AG20443 (cell line): ENCODE measurements around the gene NPC1L1.

Experiments
- DNase-seq: peaks from one replicate; pipeline ENCODE4 v3.0.0; 2012; ENCODE audit warnings: low spot score, mixed read lengths

NPC1L1 gene, protein sequence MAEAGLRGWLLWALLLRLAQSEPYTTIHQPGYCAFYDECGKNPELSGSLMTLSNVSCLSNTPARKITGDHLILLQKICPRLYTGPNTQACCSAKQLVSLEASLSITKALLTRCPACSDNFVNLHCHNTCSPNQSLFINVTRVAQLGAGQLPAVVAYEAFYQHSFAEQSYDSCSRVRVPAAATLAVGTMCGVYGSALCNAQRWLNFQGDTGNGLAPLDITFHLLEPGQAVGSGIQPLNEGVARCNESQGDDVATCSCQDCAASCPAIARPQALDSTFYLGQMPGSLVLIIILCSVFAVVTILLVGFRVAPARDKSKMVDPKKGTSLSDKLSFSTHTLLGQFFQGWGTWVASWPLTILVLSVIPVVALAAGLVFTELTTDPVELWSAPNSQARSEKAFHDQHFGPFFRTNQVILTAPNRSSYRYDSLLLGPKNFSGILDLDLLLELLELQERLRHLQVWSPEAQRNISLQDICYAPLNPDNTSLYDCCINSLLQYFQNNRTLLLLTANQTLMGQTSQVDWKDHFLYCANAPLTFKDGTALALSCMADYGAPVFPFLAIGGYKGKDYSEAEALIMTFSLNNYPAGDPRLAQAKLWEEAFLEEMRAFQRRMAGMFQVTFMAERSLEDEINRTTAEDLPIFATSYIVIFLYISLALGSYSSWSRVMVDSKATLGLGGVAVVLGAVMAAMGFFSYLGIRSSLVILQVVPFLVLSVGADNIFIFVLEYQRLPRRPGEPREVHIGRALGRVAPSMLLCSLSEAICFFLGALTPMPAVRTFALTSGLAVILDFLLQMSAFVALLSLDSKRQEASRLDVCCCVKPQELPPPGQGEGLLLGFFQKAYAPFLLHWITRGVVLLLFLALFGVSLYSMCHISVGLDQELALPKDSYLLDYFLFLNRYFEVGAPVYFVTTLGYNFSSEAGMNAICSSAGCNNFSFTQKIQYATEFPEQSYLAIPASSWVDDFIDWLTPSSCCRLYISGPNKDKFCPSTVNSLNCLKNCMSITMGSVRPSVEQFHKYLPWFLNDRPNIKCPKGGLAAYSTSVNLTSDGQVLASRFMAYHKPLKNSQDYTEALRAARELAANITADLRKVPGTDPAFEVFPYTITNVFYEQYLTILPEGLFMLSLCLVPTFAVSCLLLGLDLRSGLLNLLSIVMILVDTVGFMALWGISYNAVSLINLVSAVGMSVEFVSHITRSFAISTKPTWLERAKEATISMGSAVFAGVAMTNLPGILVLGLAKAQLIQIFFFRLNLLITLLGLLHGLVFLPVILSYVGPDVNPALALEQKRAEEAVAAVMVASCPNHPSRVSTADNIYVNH (N-terminal part only)

DNA sequence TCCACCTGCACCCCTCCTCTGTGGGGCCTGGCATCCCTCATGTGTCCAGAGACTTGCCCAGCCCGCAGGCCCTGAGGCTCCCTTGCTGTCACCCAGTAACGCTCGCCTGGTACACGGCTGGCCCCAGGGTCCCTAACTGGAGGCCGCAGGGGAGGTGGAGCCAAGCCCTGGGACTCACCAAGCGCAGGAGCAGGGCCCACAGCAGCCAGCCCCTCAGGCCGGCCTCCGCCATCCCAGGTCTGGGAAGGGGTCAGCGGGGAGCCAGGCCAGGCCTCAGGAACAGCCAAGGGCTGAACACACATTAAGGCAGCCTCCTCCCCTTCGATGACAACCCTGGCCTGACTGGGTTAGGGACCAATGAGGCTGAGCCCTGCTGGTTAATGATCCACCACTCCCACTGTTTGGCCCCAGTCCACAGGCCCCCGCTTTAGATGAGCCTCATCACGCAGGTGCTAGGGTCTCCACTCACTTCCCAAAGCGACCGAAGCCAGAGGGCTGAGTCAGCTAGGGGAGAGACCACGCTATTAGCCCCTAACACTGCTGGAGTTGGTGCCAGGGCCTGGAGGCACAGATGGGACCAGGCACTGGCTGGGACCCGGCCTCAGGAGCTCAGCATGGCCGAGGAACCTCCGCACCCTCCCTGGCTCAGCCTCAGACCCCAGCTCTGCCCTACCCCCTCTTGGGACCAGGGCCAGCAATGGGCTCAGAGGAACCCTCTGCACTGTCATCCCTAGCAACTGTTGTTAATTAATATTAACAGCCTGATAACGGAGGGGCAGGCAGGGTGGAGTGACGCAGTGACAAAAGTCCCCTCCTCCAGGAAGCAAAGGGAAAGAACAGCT, at the start of gene NPC1L1:
NPC1L1 (minus strand) TSS at position 303 of the 842 bp plus-strand sequence; CDS start at position 232, 71 bp downstream.
- peak; percentile 8 for DNase-seq

DNA sequence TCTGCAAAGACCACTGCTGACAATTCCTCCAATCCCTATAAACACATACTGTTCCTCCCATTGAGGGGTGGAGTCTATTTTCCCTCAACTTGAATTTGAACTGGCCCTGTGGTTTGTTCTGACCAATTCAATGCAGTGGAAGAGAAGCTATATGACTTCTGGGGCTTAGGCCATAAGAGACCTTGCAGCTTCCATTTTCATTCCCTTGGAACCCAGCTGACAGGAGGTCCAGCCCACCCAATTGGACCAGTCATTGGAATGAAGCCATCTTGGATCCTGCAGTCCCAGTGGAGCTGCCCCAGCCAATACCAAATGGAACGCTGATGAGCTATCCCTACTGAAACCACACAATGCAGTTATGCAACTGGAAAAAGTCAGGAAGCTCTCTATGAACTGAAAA, 49.8 kb upstream of the NPC1L1 start:
- DNase-seq = peak; percentile 30

DNA sequence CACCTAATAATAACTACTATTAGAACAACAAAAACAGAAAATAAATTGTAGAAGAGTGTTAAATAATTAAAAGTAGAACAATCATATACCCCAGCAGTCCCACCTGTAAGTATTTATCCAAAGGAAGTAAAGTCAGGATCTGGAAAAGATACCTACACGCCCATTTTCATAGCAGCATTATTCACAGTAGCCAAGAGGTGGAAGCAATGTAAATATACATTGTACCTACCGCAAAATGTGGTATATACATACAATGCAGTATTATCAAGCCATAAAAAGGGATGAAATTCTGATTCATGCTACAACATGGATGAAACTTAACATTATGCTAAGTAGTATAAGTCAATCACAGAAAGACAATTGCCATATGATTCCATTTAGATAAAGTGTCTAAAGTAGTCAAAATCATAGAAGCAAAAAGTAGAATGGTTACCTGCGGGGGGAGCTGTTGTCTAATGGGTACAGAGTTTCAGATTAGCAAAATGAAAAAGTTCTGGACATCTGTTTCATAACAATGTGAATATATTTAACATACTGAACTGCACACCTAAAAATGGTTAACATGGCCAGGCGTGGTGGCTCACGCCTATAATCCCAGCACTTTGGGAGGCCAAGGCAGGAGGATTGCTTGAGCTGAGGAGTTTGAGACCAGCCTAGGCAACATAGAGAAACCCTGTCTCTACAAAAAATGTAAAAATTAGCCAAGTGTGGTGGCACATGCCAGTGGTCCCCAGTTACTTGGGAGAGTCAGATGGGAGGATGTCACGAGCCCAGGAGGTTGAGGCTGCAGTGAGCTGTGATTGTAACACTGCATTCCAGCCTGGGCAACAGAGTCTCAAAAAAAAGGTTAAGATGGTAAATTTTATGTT, 46.9 kb upstream of the NPC1L1 start:
- DNase-seq = no peak

DNA sequence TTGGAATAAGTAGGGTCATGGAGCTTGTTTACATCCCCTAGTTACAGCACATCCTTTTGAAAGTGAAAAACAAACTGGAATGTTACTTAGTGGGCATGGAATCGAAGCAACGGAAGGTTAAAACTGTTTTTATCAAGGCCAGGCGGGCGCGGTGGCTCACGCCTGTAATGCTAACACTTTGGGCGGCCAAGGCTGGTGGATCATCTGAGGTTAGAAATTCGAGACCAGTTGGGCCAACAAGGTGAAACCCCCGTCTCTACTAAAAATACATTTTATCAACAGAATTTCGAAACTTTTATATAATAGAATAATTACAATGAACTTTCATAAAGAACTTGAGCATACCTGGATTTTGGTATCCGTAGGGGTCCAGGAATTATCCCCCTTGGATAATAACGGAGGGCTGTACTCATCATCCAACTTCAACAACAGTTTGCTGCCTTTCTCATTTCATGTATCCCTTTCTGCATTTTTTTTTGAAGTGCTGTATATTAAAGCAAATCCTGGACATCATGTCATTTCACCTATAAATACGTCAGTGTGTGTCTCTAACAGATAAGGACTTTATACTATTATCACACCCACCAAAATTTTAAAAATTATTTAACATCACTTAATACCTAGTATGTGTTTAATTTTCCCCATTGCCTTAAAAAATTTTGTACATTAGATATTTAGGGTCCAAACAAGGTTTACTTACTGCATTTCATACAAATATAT, 42.2 kb upstream of the NPC1L1 start:
- DNase-seq = no peak

DNA sequence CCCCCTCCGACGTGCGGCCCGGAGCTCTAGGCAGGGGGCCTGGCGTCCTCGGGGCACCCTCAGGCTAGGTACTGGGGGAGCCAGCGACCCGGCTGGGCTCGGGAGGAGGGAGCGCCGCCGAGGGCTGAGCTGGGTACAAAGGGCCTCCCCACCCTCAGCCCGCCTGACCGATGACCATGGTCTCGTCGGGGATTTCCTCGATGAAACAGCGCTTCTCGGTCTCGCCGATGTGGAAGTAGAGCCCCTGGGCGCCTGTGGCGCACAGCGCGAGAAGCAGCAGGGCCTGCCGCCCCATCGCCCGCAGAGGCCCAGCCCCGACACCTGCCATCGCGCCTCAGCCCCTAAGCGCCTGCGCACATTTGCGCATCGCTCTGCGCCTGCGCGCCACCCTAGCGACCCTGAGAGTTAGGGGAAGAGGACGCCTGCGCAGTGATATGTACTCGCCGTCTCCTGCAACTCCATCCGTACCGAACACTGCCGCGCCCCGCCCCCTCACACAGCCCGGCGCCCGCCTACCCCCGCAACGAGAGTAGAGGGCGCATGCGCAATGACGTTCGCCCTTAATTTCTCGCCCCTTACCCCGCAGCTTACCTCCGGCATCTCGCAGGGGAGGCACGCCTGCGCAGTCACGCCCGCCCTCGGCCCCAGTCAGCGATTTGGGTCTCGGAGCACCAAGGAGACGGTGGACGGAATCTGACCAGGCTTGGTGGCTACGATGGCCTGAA, 40.9 kb upstream of the NPC1L1 start, which contains the start of gene TMED4:
TMED4 (minus strand) TSS at position 353 of the 725 bp plus-strand sequence; CDS start at position 328, 25 bp downstream.
- DNase-seq = peak; percentile 100

DNA sequence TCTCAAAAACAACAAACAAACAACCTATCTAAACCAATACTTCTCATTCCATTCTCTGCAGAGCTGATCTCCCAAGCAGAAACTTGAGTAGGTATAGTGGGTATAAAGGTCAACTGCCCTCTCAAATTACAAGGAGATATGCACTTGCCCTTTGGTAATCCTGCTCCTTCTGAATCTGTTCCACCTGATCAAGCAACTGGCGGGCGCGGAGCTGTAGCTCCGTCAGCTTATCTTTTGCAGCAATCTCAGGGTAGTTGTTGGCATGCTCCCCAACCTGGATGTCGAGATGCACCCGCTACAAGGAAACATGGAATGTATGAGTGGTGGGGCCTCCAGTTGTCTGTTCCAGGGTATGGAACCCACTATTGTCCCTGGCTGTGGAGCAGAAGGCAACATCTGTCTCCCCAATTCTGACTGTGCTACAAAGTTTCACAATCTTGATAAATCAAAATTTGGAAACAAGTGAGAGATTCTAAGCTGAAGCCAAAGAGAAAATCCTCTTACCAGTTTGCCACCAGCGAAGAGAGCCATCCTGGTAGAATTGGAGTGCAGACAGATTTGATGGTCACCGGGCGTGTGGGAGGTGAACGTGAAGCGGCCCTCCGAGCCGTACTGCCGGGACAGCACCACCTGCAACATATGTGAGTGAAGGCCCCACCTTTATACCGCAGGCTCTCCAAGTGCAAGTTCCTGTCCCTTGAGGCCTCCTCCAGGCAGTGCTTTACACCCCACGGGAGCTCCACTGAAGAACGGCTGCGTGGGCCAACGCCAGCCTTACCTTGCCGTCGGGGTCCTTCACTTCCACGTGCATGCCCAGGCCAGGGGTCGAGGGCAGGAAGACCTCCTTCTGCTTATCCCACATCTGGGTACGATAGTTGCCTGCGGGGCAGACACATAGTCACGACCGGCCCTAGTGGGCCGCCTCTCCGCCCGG, 40.1 kb upstream of the NPC1L1 start:
- DNase-seq = no peak

DNA sequence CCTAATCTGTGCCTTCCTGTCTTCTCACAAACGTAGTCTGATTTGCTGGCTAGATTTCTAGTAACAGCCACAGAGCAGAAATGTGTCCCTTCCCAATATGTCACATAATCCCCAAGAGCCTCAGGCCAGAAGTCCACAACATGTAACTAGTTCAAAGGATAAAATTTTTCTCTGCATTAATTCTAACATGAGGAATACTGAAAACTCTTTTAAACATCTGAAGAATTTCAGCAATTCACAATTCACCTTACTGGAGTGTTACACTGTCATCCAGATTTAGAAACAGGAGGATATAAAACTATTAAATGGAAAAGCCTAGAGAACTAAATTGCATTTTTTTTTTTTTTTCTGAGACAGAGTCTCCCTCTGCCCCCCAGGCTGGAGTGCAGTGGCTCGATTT, 35.1 kb upstream of the NPC1L1 start:
- no peak for DNase-seq

DNA sequence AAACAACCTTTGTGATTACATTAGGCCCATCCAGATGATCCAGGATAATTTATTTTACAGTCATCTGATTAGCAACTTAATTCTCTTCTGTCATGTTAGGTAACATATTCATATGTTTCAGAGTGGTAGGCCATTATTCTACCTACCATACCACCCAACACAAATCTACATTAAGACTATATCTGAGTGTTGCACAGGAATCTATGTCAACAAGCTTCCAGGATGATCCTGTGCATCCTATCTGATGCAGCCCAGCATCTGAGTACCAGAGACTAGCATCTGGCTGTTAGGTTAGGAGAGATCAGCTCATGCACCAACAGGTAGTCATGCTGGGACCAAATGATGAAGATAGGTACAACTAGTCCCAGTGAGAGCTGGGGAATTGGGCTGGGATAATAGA, 33.9 kb upstream of the NPC1L1 start:
- DNase-seq = no peak

DNA sequence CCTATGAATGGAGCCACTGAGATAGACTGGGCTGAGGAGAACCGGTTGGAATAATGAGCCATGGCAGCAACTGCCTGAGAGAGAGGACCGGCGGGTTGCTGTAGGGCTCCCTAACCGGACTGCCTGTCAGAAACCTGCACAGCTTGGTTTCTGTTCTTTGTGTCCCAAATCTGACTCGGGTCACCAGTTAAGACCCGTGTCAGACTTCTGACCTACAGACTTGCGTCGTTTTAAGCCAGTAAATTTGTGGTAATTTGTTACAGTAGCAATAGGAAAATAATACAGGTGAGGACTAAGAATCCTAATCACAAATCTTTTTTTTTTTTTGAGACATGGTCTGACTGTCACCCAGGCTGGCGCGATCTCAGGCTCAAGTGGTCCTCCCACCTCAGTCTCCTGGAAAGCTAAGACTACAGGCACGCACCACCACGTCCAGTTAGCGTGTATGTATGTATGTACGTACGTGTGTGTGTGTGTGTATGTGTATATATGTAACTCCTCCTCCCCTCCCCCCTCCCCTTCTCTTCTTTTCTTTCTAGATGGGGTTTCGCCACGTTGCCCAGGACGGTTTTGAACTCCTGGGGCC, 33.2 kb upstream of the NPC1L1 start:
- DNase-seq = no peak

DNA sequence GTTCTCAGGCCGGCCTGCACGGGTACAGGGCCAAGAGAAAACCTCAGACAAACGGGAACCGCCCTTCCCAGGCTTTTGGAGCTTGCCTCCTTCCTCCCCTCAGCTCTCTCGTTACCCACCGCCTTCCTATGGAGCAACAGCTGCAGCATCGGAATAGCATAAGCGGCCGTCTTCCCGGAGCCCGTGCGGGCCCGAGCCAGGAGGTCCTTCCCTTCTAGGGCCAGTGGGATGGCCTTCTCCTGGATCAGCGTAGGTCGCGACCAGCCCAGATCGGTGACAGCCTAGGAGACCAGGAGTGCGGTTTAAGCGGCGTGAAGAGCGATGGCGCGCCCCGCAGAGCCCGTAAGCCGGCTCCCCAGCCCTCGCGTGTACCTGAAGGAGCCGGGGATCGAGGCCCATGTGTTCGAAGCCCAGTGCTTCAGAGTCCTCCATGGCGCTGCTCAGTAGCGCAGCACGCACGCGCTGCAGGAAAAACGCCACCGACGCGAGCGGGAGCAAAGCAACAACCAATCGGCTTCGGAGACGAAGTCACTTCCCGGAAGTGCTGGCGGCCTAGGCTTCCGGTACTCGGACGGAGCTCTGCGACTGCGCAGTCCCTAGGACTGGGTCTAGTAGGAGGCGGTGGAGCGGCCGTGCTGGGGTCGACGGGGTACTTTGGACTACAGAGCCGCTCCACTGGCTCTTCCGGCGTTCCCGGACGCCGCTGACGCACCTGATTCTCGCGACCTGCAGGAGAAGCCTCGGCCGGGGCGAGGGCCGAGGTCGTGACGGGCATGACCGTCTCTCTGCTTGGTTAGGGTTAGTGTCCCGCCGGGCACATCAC, 32.5 kb upstream of the NPC1L1 start, which contains the start of gene DDX56:
DDX56 (minus strand) TSS at position 445 of the 823 bp plus-strand sequence; CDS start at position 432, 13 bp downstream.
- peak; percentile 97 for DNase-seq

DNA sequence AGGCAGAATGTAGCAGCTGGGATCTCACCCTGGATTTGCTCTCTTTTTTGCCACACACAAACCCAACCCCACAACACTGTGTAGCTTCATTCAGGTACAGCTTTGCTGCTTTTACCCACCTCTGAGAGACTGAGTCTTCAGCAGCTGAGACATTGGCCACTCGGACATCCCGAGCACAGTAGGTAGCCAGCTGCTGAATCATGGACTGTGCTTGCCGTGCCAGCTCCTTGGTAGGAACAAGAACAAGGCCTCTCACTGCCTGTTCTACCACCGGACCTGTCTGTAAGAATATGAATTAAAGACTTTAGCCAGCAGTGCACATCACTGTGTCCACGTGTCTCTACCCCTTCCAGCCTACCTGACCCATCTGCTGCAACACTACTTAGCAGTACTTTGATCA, 31.6 kb upstream of the NPC1L1 start:
- no peak for DNase-seq

DNA sequence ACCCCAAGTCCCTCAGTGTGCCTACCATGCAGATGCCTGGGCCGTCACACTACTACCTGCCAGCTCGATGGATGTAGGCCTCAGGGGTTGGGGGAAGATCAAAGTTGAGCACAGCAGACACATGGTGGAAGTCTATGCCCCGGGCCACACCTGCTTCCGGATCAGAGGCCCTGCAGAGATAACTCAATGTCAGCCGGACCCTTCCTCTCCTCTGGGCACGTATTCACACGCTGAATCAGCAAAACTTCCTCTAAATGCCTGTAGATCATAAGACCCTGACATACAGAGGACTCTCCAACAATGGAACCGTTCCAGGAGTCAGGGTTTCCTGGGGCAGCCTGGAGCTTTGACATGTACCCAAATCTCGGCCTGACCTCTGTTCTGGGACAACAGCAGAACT, 28.8 kb upstream of the NPC1L1 start:
- no peak for DNase-seq

DNA sequence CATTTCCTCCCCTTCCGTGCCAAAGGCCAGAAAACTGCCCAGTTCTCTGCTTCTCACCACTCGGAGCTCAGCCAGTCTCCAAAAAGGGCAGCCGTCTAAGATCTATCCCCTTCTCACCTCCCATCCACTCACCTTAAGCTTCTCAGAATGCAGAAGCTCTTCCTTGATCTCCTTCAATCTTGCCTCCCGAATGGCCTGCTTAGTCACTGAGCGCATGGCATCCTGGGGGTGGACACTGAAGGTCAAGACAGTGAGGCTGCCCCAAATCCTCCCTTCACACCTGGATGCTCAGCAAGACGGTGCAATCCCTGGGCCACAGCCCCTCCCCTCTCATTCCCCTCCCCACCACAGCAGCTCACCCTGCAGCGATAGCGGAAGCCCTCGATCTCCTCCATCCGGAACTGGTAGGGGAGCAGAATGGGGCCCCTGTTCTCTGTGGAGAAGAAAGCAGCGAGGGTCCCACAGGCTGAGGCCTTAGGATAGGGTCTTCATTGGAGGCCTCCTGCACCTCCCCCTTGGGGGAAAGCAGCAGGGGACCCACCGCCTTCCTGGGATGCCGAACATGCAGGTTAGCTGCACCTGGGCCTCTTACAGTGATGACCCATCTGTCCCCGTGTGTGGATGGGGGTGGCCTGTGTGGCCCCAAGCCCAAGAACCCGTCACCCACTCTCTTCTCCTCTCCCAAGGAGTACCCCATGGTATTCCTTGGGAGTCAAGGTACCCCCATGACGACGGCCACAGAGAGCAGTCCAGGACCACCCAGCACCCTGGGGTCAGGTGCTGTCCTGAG, 27.8 kb upstream of the NPC1L1 start:
- no peak for DNase-seq

DNA sequence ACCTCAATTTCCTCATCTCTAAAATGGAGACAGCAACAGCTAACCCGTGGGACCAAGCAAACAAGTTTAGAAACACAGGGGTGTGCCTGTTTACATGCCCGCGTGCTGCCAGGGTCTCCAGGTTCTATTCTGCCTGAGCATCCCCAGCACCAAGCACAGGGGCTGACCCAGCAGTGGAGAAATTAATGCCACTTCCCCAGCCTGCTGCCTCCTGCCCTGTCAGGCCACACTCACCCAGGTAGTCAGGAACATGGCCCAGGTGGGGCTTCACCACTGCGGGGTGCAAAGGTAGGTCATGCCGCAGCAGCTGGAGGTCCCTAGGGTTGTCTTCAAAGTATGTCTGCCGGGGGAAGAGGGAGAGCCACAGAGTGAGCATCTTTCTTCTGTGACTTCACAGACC, 26.8 kb upstream of the NPC1L1 start:
- DNase-seq = no peak

DNA sequence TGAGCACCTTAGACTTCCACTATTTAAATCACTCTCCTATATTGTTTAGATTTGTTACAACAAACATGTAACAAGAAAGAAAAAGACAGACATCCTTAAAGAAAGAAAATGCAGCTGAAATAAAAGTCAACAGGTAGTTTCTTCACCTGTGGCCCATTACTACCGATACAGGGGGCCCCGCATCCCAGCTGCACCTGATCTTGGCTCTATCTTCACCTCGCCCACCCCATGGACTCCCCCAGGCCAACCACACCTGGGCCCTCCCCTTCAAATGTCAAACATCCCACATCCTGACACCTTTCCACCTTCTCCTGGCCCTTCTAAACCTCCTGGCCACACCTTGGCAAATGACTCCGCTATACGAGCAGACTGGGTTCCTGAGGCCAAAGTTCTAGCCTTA, 25.6 kb upstream of the NPC1L1 start:
- DNase-seq = no peak
